ENCODE data around the gene POTEF.
"Not testable (repeated sequence)": the region's sequence is repeated elsewhere in the genome, so short reads cannot be mapped to it uniquely, and the experiment has no call there.

DNA sequence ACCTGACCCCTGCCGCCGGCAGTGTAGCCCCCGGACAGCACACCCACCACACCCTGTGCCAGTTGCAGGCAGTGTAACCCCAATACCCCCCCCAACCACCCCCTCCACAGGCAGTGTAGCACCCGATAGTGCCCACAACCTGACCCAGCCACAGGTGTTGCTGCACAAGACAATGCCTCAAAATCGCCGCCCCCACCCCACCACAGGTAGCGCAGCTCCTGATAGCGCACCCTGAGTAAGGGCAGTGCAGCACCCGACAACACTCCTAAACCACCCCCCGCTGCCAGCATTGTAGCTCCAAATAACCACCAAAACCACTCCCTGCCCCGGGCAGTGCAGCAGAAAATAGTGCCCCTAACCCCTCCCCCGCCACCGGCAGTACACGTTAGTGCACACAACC, 558 bp downstream of the POTEF start:
- not testable (repeated sequence) for TF ChIP-seq CTCF, POLR2A (IDR thresholded peaks at IDR 0.05)

Data from lower leg skin (tissue), 3 donors.